ENCODE data around the gene SLC49A3. TPM values are rescaled to one million over a fixed set of nuclear protein-coding genes. Genes with fewer than 3 reads are reported as not detected.

SLC49A3 gene
- total and polyA plus RNA-seq, 10 of the 15 experiments (the other 5 are each of a cell fraction or from before 2014, with no cell fraction given), result 0.09 to 0.85 (median 0.18) TPM; not detected in 4

- H4K20me1 ChIP-seq (ENCODE audit: control insufficient read depth, insufficient read depth), result no peaks in the 10 kb centered on the region
- TF ChIP-seq RAD51 (IDR thresholded peaks at IDR 0.05), result no peak
- no peak for TF ChIP-seq STAT1 (conservative IDR thresholded peaks at IDR 0.05)
- TF ChIP-seq SIN3A (IDR thresholded peaks at IDR 0.05; ENCODE audit: low read depth, low read length), result no peak
- TF ChIP-seq BACH1 (IDR thresholded peaks at IDR 0.05; ENCODE audit: borderline replicate concordance), result no peak
- TF ChIP-seq, protein P1, sequence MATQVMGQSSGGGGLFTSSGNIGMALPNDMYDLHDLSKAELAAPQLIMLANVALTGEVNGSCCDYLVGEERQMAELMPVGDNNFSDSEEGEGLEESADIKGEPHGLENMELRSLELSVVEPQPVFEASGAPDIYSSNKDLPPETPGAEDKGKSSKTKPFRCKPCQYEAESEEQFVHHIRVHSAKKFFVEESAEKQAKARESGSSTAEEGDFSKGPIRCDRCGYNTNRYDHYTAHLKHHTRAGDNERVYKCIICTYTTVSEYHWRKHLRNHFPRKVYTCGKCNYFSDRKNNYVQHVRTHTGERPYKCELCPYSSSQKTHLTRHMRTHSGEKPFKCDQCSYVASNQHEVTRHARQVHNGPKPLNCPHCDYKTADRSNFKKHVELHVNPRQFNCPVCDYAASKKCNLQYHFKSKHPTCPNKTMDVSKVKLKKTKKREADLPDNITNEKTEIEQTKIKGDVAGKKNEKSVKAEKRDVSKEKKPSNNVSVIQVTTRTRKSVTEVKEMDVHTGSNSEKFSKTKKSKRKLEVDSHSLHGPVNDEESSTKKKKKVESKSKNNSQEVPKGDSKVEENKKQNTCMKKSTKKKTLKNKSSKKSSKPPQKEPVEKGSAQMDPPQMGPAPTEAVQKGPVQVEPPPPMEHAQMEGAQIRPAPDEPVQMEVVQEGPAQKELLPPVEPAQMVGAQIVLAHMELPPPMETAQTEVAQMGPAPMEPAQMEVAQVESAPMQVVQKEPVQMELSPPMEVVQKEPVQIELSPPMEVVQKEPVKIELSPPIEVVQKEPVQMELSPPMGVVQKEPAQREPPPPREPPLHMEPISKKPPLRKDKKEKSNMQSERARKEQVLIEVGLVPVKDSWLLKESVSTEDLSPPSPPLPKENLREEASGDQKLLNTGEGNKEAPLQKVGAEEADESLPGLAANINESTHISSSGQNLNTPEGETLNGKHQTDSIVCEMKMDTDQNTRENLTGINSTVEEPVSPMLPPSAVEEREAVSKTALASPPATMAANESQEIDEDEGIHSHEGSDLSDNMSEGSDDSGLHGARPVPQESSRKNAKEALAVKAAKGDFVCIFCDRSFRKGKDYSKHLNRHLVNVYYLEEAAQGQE (IDR thresholded peaks at IDR 0.05; ENCODE audit: low read depth, low read length), result no peak
- TF ChIP-seq BRCA1 (IDR thresholded peaks at IDR 0.05; ENCODE audit: low read depth, low read length), result no peak
- TF ChIP-seq NR2C1 (IDR thresholded peaks at IDR 0.05), result no peak
- no peak for TF ChIP-seq MXI1 (IDR thresholded peaks at IDR 0.05; ENCODE audit: low read depth, low read length)
- no peak for TF ChIP-seq IRF3 (IDR thresholded peaks at IDR 0.05)
- H3K4me2 ChIP-seq (ENCODE audit: control insufficient read depth, insufficient read depth), result no peak overlapping the region
- no peaks in the 10 kb centered on the region for H3K27me3 ChIP-seq (replicated peaks in 1 of 2; ENCODE audit: control insufficient read depth in 2 of 2, insufficient read depth in 2 of 2, low read length in 1 of 2)
- RAD21 ChIA-PET (ENCODE audit: unreplicated experiment), result interaction anchor here (0.7 kb wide), 1 partner anchor 420 kb away, joined by 3 read pairs; no protein-coding TSS in a partner anchor
- ATAC-seq, result no peak
- H3K4me3 ChIP-seq, result no peak overlapping the region
- no peaks in the 10 kb centered on the region; the same call in none of the 2 replicates for H3K79me2 ChIP-seq (ENCODE audit: control insufficient read depth, insufficient read depth, low read length)
- no peak for FAIRE-seq
- in situ Hi-C loops (cut with MboI) (no loop called here), intact Hi-C loops (cut with micrococcal nuclease; ENCODE audit: unreplicated experiment) (no loop called here)
- no peak overlapping the region for H2AFZ ChIP-seq (ENCODE audit: control insufficient read depth, low read depth, low read length)
- no TSS peak for BruUV-seq (replicated peaks)
- POLR2A ChIA-PET, result no interaction called here
- H3K9me3 ChIP-seq (replicated peaks; ENCODE audit: control insufficient read depth, insufficient read depth, low read length), result no peaks in the 10 kb centered on the region; the same call in 2 of the 3 replicates
- no peaks in the 10 kb centered on the region for H3K4me1 ChIP-seq (ENCODE audit: control insufficient read depth, insufficient read depth, low read length)
- no peak overlapping the region for H3K9ac ChIP-seq (ENCODE audit: control insufficient read depth, insufficient read depth, low read length)
- no peak overlapping the region for H3K27ac ChIP-seq (ENCODE audit: control insufficient read depth, insufficient read depth)
- SMC1A ChIA-PET (ENCODE audit: uncharacterized antibody, unreplicated experiment), result no interaction called here
- no peak for DNase-seq (ENCODE audit: low read depth, low spot score)
- WGBS (ENCODE audit: insufficient coverage, insufficient replicate concordance, low lambda C conversion rate, missing lambda C conversion rate), result 69% methylated on average over 6 of the region's 6 CpGs
- peaks cover 6 to 16% of the 10 kb centered on the region in 2 experiments; a peak in 3 of 4 replicates for H3K36me3 ChIP-seq (ENCODE audit: control insufficient read depth in 2 of 2, insufficient read depth in 2 of 2, low read length in 1 of 2)
- CTCF ChIA-PET, result no interaction called here
These were observed 38.6 kb upstream of the SLC49A3 start for GRCh38 chr4:727576-727975.

Measured in GM12878 (cell line).